ENCODE measurements around the gene CDH23.

GRCh38 chr10:71467569-71468362 lies 71.0 kb downstream of the CDH23 start:
- no peak for TF ChIP-seq CTCF (IDR thresholded peaks at IDR 0.05)
- TF ChIP-seq POLR2A (IDR thresholded peaks at IDR 0.05) = no peak

All from uterus (tissue), 2 donors.